ENCODE data around the gene FOXR2. TPM values are rescaled to one million over a fixed set of nuclear protein-coding genes. Genes with fewer than 3 reads are reported as not detected.

FOXR2 gene
- polyA plus RNA-seq, 1 donor from 2014 or later = not detected

- Histone ChIP-seq H3K9ac (ENCODE audit: low read length) (no peak overlapping the region), H3K4me2 (ENCODE audit: low read length) (no peak overlapping the region), H3F3A (ENCODE audit: insufficient read depth, low read length, poor library complexity, severe bottlenecking) (no peaks in the 10 kb centered on the region), H3K27me3 (ENCODE audit: insufficient read depth, low read depth, low read length) (no peaks in the 10 kb centered on the region), H3K27ac (ENCODE audit: low read length) (no peak overlapping the region), H3K9me3 (ENCODE audit: low read length) (no peaks in the 10 kb centered on the region), H3K9me2 (ENCODE audit: insufficient read depth, low read length) (no peaks in the 10 kb centered on the region), H3K79me2 (replicated peaks; ENCODE audit: insufficient read depth, low read length) (no peaks in the 10 kb centered on the region), H2AFZ (ENCODE audit: low read depth, low read length) (no peak overlapping the region), H3K36me3 (ENCODE audit: insufficient read depth, low read length) (no peaks in the 10 kb centered on the region), H3K4me3 (ENCODE audit: low read length) (no peak overlapping the region), H4K20me1 (ENCODE audit: insufficient read depth) (no peaks in the 10 kb centered on the region)
- TF ChIP-seq RAD21 (conservative IDR thresholded peaks at IDR 0.05) (no peak), CTCF (IDR thresholded peaks at IDR 0.05; ENCODE audit: poor library complexity, severe bottlenecking) (no peak), MXI1 (conservative IDR thresholded peaks at IDR 0.05; ENCODE audit: poor library complexity, severe bottlenecking) (no peak), TAF1 (IDR thresholded peaks at IDR 0.05; ENCODE audit: low read depth) (no peak), SMC3 (conservative IDR thresholded peaks at IDR 0.05; ENCODE audit: poor library complexity) (no peak), POLR2AphosphoS5 (IDR thresholded peaks at IDR 0.05) (no peak), EP300 (conservative IDR thresholded peaks at IDR 0.05; ENCODE audit: poor library complexity, severe bottlenecking) (no peak), EZH2 (IDR thresholded peaks at IDR 0.05; ENCODE audit: borderline replicate concordance, insufficient read depth, low read length, poor library complexity, severe bottlenecking) (no peak), REST (IDR thresholded peaks at IDR 0.05; ENCODE audit: borderline replicate concordance) (no peak)
Measured at GRCh38 chrX:55593756-55594257, 29.4 kb upstream of the FOXR2 start.

GRCh38 chrX:55598333-55598732 lies 24.9 kb upstream of the FOXR2 start:
- H3K9me3 ChIP-seq (ENCODE audit: low read length) = no peaks in the 10 kb centered on the region
- H3K27ac ChIP-seq (ENCODE audit: low read length) = no peak overlapping the region
- no peaks in the 10 kb centered on the region for H3K36me3 ChIP-seq (ENCODE audit: insufficient read depth, low read length)
- no peaks in the 10 kb centered on the region for H3K9me2 ChIP-seq (ENCODE audit: insufficient read depth, low read length)
- no peaks in the 10 kb centered on the region for H4K20me1 ChIP-seq (ENCODE audit: insufficient read depth)
- no peaks in the 10 kb centered on the region for H3F3A ChIP-seq (ENCODE audit: insufficient read depth, low read length, poor library complexity, severe bottlenecking)
- H3K27me3 ChIP-seq (ENCODE audit: insufficient read depth, low read depth, low read length) = no peaks in the 10 kb centered on the region
- no peak overlapping the region for H3K9ac ChIP-seq (ENCODE audit: low read length)
- no peak for TF ChIP-seq TAF1 (IDR thresholded peaks at IDR 0.05; ENCODE audit: low read depth)
- no peak overlapping the region for H3K4me2 ChIP-seq (ENCODE audit: low read length)
- H3K4me3 ChIP-seq (ENCODE audit: low read length) = no peak overlapping the region
- no peak overlapping the region for H2AFZ ChIP-seq (ENCODE audit: low read depth, low read length)
- H3K79me2 ChIP-seq (replicated peaks; ENCODE audit: insufficient read depth, low read length) = no peaks in the 10 kb centered on the region

GRCh38 chrX:55619547-55619946 lies 3.7 kb upstream of the FOXR2 start:
- H2AFZ ChIP-seq (ENCODE audit: low read depth, low read length) = no peak overlapping the region
- no peaks in the 10 kb centered on the region for H3K79me2 ChIP-seq (replicated peaks; ENCODE audit: insufficient read depth, low read length)
- H3F3A ChIP-seq (ENCODE audit: insufficient read depth, low read length, poor library complexity, severe bottlenecking) = no peaks in the 10 kb centered on the region

More at GRCh38 chrX:55619547-55619946, 3.7 kb upstream of the FOXR2 start:
- Histone ChIP-seq H4K20me1 (ENCODE audit: insufficient read depth) (no peaks in the 10 kb centered on the region), H3K27me3 (ENCODE audit: insufficient read depth, low read depth, low read length) (no peaks in the 10 kb centered on the region), H3K4me3 (ENCODE audit: low read length) (no peak overlapping the region), H3K27ac (ENCODE audit: low read length) (no peak overlapping the region), H3K4me2 (ENCODE audit: low read length) (no peak overlapping the region), H3K9ac (ENCODE audit: low read length) (no peak overlapping the region), H3K36me3 (ENCODE audit: insufficient read depth, low read length) (no peaks in the 10 kb centered on the region), H3K9me2 (ENCODE audit: insufficient read depth, low read length) (no peaks in the 10 kb centered on the region), H3K9me3 (ENCODE audit: low read length) (no peaks in the 10 kb centered on the region)
- TF ChIP-seq EP300 (conservative IDR thresholded peaks at IDR 0.05; ENCODE audit: poor library complexity, severe bottlenecking) (no peak), EZH2 (IDR thresholded peaks at IDR 0.05; ENCODE audit: borderline replicate concordance, insufficient read depth, low read length, poor library complexity, severe bottlenecking) (no peak), REST (IDR thresholded peaks at IDR 0.05; ENCODE audit: borderline replicate concordance) (no peak), CTCF (IDR thresholded peaks at IDR 0.05; ENCODE audit: poor library complexity, severe bottlenecking) (no peak), POLR2AphosphoS5 (IDR thresholded peaks at IDR 0.05) (no peak), RAD21 (conservative IDR thresholded peaks at IDR 0.05) (no peak), MXI1 (conservative IDR thresholded peaks at IDR 0.05; ENCODE audit: poor library complexity, severe bottlenecking) (no peak), TAF1 (IDR thresholded peaks at IDR 0.05; ENCODE audit: low read depth) (no peak), SMC3 (conservative IDR thresholded peaks at IDR 0.05; ENCODE audit: poor library complexity) (no peak)

Data from neural cell (in vitro differentiated cells).